GM18907 (cell line): Measurements from ENCODE around the gene FUT6.
"Not testable (repeated sequence)": the region's sequence is repeated elsewhere in the genome, so short reads cannot be mapped to it uniquely, and the experiment has no call there.

Source experiments
- ATAC-seq: cut with Tn5 transposase; IDR thresholded peaks from one replicate; pipeline ENCODE4 v1.9.1; 2021; ENCODE audit warnings: mild to moderate bottlenecking, moderate library complexity; ENCODE audit not compliant: unreplicated experiment

FUT6 gene, protein sequence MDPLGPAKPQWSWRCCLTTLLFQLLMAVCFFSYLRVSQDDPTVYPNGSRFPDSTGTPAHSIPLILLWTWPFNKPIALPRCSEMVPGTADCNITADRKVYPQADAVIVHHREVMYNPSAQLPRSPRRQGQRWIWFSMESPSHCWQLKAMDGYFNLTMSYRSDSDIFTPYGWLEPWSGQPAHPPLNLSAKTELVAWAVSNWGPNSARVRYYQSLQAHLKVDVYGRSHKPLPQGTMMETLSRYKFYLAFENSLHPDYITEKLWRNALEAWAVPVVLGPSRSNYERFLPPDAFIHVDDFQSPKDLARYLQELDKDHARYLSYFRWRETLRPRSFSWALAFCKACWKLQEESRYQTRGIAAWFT

DNA sequence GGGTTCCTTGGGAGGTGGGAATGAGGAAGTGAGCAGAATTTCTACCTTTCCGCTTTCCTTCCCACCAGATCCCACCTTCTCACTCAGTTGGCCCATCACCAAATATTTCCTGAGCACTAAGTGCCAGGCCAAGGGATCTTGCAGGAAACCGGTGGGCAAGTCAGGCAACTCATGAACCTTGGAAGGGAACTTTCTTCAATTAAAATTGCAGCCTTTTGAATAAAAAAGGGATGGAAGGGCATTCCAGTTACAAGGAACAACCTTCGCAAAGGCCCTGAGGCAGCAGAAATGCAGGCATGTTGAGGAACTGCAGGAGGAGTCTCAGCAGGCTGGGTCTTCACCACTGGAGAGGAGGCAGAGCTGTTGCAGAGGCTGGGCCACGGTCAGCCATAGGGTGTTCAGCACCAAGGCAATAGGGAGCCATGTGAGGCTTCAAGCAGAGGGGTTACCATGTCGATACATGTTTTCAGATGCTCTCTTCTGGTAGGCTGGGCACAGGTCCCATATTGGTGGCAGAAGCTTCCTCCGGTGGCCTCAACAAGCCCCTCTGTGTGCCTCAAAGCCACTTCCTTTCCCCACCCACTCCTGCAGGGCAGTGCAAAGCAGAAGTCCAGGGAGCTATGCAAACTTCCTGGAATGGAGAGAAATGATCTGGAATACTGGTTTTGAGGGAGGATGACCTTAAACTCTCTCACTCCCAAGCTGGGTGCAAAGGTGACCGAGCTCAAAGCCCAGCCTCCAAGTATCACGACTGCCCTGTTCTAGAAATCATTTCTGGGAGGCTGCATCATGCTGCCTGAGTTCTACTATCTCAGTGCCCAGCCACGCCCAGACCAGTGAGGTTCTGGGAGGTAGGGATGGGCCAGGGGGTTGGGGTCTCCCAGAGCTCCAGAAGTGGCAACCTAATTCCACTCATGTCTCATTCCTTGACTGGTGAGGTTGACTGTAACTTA lies at the start of gene FUT6:
Gene FUT6 (minus strand): TSS at position 638 of the 953 bp plus-strand sequence. CDS start 7,135 bp downstream, outside the sequence.
- ATAC-seq: no peak

DNA sequence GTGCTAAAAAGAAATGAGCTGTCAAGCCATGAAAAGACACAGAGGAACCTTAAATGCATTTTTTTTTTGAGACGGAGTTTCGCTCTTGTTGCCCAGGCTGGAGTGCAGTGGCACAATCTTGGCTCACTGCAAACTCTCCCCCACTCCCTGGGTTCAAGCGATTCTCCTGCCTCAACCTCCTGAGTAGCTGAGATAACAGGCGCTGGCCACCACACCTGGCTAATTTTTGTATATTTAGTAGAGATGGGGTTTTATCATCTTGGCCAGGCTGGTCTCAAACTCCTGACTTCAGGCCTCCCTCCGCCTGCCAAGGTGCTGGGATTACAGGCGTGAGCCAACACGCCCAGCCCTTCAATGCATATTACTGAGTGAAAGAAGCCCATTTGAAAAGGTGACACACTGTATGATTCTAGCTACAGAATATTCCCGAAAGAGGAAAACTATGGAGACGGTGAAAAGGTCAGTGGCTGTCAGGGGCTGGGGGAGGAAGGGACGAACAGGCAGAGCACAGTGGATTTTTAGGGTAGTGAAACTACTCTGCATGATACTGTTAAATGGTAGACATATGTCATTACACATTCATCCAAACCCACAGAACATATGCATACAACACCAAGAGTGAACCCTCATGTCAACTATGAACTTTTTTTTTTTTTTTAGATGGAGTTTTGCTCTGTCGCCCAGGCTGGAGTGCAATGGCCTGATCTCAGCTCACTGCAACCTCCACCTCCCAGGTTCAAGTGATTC lies 44.7 kb upstream of the FUT6 start:
- ATAC-seq: not testable (repeated sequence)

DNA sequence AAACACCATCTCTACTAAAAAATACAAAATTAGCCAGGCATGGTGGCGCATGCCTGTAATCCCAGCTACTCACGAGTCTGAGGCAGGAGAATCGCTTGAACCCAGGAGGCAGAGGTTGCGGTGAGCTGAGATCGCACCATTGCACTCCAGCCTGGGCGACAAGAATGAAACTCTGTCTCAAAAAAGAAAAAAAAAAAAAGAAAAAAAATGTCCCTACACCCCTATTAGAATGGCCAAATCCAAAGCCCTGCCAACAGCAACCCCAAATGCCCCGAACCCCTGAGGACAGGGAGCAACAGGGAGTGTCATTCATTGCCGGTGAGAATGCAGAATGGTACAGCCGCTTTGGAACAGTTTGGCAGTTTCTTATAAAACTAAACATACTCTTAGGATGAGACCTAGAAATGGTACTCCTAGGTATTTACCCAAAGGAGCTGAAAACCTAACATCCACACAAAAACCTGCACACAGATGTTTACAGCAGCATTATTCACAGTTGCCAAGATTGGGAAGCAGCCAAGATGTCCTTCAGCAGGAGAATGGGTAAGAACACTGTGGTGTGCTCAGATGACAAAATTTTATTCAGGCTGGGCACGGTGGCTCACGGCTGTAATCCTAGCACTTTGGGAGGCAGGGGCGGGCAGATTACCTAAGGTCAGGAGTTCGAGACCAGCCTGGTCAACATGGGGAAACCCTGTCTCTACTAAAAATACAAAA lies 43.8 kb upstream of the FUT6 start:
- ATAC-seq: not testable (repeated sequence)

- ATAC-seq: no peak
Measured at GRCh38 chr19:5882421-5882968, 43.0 kb upstream of the FUT6 start.

- ATAC-seq: no peak
Measured at GRCh38 chr19:5881543-5882299, 42.2 kb upstream of the FUT6 start.

DNA sequence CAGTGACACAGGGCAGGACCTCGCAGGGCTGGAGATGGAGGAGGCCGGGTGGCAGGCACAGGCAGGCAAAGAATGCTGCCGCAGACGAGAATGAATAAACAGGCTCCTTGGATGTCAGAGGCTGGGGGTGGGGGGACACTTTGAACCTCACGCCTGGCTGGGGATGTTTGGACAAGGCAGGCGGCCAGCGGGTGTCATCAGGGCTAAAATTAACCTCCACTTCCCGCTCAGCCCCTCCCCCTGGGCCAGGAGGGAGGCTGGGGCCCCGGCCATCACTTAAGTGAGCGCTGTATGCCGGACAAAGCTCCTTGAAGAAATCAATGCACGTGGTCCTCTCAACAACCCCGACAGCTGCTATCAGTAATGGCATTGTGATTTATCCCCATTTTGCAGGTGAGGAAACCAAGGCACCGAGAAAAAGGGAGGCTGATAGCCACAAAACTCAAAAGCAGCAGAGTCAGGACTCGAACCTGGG lies 41.1 kb upstream of the FUT6 start:
- ATAC-seq: no peak

GRCh38 chr19:5880196-5880595 lies 40.7 kb upstream of the FUT6 start:
- ATAC-seq: no peak

DNA sequence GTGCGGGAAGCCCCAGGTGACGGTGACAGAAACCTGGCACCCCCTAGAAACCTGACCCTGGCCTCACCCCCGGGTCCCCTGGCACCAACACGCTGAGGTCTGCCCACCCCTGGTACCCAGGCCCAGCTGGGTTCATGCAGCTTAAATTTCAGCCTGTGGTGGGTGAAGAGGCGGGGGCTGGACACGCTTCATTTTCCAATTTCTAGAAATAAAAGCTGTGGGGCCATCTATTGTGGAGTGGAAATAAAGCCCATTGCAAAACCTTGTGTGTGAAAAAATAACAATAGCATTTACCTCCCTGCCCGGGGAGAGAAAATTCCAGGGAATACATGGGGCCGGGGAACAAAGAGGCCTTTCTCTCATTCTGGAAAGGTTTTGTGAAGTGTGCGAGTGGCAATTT lies 38.4 kb upstream of the FUT6 start:
- no peak for ATAC-seq

GRCh38 chr19:5877427-5877826 lies 37.9 kb upstream of the FUT6 start:
- no peak for ATAC-seq

DNA sequence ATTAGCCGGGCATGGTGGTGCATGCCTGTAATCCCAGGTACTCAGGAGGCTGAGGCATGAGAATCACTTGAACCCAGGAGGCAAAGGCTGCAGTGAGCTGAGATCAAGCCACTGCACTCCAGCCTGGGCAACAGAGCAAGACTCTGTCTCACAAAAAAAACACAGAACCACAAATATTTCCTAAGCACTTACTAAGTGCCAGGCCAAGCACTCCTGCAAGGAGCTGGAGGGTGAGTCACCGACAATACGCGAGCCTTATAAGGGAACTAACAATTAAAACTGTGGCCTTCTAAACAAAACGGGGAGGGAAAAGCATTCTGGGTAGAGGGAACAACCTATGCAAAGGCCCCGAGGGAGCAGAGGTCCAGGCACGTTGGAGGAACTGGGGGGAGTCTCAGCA lies 35.0 kb upstream of the FUT6 start:
- not testable (repeated sequence) for ATAC-seq

DNA sequence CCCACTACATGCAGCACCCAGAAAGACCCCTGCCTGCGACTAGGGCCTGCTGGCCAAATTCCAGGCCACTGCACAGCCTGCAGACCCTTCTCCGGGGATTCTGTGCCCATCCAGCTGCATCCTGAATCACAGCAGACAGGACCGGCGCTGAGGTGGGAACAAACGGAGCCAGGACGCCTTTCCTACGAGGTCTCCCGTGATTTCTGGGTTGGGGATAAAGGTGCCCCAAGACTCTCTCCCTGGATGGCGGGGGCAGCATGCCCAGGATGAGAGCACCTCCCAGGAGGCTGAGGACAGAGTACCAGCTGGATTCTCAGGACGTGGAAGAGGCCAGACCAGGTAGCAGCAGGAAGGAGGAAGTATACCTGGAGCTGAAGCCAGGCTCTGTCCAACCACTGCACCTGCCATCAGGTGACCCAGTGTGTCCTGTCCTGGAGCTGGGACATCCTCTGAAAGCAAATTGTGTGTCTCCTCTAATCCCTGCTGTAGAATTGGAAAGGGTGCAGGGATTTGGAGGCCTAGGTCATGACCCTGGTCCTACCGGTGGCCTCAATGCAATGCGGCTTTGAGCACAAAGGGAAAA lies 34.2 kb upstream of the FUT6 start:
- ATAC-seq: no peak

- ATAC-seq: no peak
Measured at GRCh38 chr19:5870986-5871394, 31.5 kb upstream of the FUT6 start.

DNA sequence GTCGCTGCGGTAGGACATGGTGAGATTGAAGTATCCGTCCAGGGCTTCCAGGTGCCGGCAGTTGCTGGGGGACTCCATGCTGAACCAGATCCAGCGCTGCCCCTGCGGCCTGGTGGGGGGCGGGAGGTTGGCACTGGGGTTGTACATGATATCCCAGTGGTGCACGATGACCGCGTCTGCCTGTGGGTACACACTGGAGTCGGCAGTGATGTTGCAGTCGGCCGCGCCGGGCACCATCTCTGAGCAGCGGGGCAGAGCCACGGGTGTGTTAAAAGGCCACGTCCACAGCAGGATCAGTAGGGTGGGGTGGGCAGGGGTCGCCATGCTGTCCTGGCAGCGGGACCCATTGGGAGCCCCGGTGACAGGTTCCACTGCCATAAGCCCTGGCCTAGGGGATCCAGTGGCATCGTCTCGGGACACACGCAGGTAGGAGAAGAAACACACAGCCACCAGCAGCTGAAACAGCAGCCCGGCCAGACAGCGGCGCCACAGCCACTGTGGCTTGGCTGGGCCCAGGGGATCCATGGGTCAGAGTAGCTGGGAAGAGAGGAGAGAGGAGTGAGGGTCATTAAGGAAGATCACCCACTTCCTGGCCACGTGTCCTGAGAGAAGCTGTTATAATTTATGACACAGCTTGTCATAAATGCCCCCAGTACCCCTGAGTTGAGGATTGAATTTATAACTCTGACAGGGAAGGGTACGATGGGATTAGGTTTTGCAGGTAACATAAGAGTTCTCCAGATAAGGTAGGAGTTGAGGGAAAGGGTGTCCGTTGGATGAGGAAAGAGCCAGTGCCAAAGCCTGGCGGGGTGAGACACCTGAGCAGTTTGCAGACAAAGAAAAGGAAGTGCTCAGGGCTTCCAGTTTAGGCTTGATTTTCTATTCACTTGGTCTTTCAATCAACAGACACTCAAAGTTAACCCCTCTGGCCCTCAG lies 28.0 kb upstream of the FUT6 start:
- no peak for ATAC-seq

GRCh38 chr19:5865772-5866171 lies 26.3 kb upstream of the FUT6 start:
- no peak for ATAC-seq

GRCh38 chr19:5864725-5865486 lies 25.4 kb upstream of the FUT6 start:
- ATAC-seq: no peak

DNA sequence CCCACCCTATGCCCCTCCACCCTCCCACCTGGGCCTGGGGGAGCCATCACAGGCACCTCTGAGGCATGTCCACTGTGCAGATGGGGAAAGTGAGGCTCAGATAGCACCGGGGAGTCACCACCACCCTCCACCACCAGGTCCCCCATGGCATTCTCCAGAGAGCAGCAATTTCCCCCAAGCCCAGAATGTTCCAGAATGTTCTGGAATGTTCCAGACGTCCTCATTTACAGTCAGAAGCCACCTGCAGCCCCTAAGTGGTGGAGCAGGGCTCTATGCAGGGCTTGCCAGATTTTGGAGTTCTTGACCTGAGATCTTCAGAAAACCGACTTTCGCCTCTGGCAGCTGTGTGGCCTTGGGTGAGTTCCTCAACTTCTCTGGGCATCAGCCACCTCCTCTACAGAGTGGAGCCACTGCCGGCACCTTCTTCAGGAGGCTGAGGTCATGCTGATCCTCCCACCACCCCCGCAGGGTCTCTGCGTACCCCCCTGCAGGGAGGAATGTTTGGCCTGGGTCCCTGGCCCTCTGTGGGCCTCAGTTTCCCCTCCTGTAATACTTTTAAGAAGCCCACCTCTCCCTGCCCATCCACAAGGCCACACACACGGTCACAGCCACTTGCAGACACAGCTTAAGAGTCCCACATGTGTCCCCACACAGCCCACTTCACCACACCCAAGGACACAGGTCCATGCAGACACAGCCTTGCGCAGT lies 24.7 kb upstream of the FUT6 start:
- no peak for ATAC-seq
